BJ (cell line): Measurements from ENCODE around the gene DSC2. TPM values are rescaled to one million over a fixed set of nuclear protein-coding genes. Genes with fewer than 3 reads are reported as not detected.

Source experiments
- CTCF ChIA-PET: fragments of 350-600 bp; formaldehyde crosslinking; extraction: SDS; loops from one replicate; lab custom pipeline; 2021; ENCODE audit warnings: antibody characterized with exemption, inconsistent platforms; lab: Yijun Ruan, JAX
- POLR2A ChIA-PET: fragments of 300-600 bp; sonication (Branson Sonifier 250); formaldehyde crosslinking; extraction: SDS; loops from one replicate; lab custom pipeline; 2021; ENCODE audit warnings: antibody characterized with exemption; lab: Charles Lee
- DNase-seq: peaks from one replicate; pipeline ENCODE4 v3.0.0-alpha.2; 2011; ENCODE audit warnings: low read depth
- H3K27me3 ChIP-seq: 2 replicates; pipeline ENCODE4 v1.6.0; 2011; ENCODE audit warnings: low read length; ENCODE audit not compliant: control insufficient read depth, insufficient read depth
- H3K36me3 ChIP-seq: 2 replicates; pipeline ENCODE4 v1.5.1; 2011; ENCODE audit warnings: low read length; ENCODE audit not compliant: control insufficient read depth, insufficient read depth
- H3K4me3 ChIP-seq: 2 replicates; pipeline ENCODE4 v1.5.1; 2011; ENCODE audit warnings: low read depth, mild to moderate bottlenecking, control low read depth, low read length
- CTCF ChIP-seq: IDR thresholded peaks from 2 replicates; pipeline ENCODE4 v1.5.1; 2011; ENCODE audit warnings: low read depth, mild to moderate bottlenecking, control low read depth, inconsistent platforms, low read length, moderate library complexity; ENCODE audit not compliant: insufficient read depth
- polyA plus RNA-seq: library from polyadenylated mRNA; depleted of rRNA; stranded (reverse); fragments of >200 nt; gene quantifications from 2 replicates; pipeline ENCODE4 v1.2.3, GENCODE V29; 2011

DSC2 gene
- polyA plus RNA-seq, 1 experiment: not detected

- POLR2A ChIA-PET: no interaction called here
Observed at GRCh38 chr18:31066266-31066665, 36.0 kb downstream of the DSC2 start.

GRCh38 chr18:31065036-31065773 is 37.0 kb downstream of the DSC2 start:
- Histone ChIP-seq H3K27me3 (no peaks in the 10 kb centered on the region), H3K36me3 (no peaks in the 10 kb centered on the region), H3K4me3 (no peak overlapping the region)
- TF ChIP-seq CTCF: no peak
- ChIA-PET CTCF (no interaction called here), POLR2A (no interaction called here)
- DNase-seq: no peak

More at GRCh38 chr18:31066266-31066665, 36.0 kb downstream of the DSC2 start:
- DNase-seq: no peak
- CTCF ChIA-PET: no interaction called here
- no peaks in the 10 kb centered on the region for H3K27me3 ChIP-seq
- no peak for TF ChIP-seq CTCF
- H3K36me3 ChIP-seq: no peaks in the 10 kb centered on the region
- no peak overlapping the region for H3K4me3 ChIP-seq

DNA sequence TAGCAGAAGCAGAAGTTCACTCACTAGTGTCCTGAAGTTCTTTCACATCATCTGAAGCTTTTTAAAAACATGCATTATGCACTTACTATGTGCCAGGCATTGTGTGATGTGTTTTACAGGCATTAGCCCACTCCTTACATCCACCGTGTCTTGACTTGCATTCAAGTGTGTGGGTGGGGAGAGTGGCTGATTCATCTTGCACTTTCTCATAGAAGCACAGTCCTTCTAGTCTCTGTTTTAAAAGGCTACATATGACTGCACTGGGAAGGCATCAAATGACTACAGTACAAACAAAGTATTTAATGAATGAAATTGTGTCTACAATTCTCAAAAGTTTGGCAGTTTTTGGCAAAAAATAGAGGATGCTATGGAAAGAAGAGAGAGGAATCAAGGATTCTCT is 38.1 kb downstream of the DSC2 start:
- ChIA-PET CTCF (no interaction called here), POLR2A (no interaction called here)
- Histone ChIP-seq H3K36me3 (no peaks in the 10 kb centered on the region), H3K4me3 (no peak overlapping the region), H3K27me3 (no peaks in the 10 kb centered on the region)
- no peak for DNase-seq
- TF ChIP-seq CTCF: no peak

GRCh38 chr18:31061945-31062344 is 40.3 kb downstream of the DSC2 start:
- no peak for TF ChIP-seq CTCF
- ChIA-PET POLR2A (no interaction called here), CTCF (no interaction called here)
- no peak overlapping the region for H3K4me3 ChIP-seq
- H3K27me3 ChIP-seq: no peaks in the 10 kb centered on the region
- H3K36me3 ChIP-seq: no peaks in the 10 kb centered on the region
- no peak for DNase-seq

GRCh38 chr18:31058897-31059296 is 43.3 kb downstream of the DSC2 start:
- Histone ChIP-seq H3K36me3 (no peaks in the 10 kb centered on the region), H3K4me3 (no peak overlapping the region), H3K27me3 (no peaks in the 10 kb centered on the region)
- CTCF ChIA-PET: no interaction called here
- POLR2A ChIA-PET: no interaction called here
- no peak for TF ChIP-seq CTCF
- no peak for DNase-seq
